NAMALWA (cell line): ENCODE results near the gene CIB1.
A peak's percentile ranks its signal among the peaks of the same experiment; 100 is the strongest.
"Not testable (repeated sequence)": the region's sequence is repeated elsewhere in the genome, so short reads cannot be mapped to it uniquely, and the experiment has no call there.

ENCODE experiments used
- DNase-seq: peaks from one replicate; pipeline ENCODE4 v3.0.0-alpha.2; 2015; ENCODE audit warnings: low spot score

CIB1 gene

GRCh38 chr15:90192961-90193786 lies 40.6 kb downstream of the CIB1 start:
- peak; percentile 19 for DNase-seq

- DNase-seq: peak; percentile 93
Measured at GRCh38 chr15:90191794-90192509, 41.8 kb downstream of the CIB1 start.

- no peak for DNase-seq
Measured at GRCh38 chr15:90191344-90191687, 42.4 kb downstream of the CIB1 start.

- peak; percentile 88 for DNase-seq
Measured at GRCh38 chr15:90190606-90191343, 43.0 kb downstream of the CIB1 start.

GRCh38 chr15:90189781-90190467 lies 43.8 kb downstream of the CIB1 start:
- peak; percentile 41 for DNase-seq

GRCh38 chr15:90188914-90189748 lies 44.6 kb downstream of the CIB1 start:
- peak; percentile 30 for DNase-seq

GRCh38 chr15:90188065-90188464 lies 45.7 kb downstream of the CIB1 start:
- not testable (repeated sequence) for DNase-seq

- DNase-seq: no peak
Measured at GRCh38 chr15:90187257-90187868, 46.4 kb downstream of the CIB1 start.

- DNase-seq: peak; percentile 90
Measured at GRCh38 chr15:90184786-90185704, 48.7 kb downstream of the CIB1 start.

- peak; percentile 51 for DNase-seq
Measured at GRCh38 chr15:90184119-90184785, 49.5 kb downstream of the CIB1 start.

GRCh38 chr15:90181776-90182175 lies 52.0 kb downstream of the CIB1 start:
- DNase-seq: no peak
